Activated B cell treated with CpG ODN at 0.5 μM for 24 hours (primary cell): ENCODE data around the gene CLDN22. TPM values are rescaled to one million over a fixed set of nuclear protein-coding genes. Genes with fewer than 3 reads are reported as not detected.

Experiments
- ATAC-seq: fragments of 200-7000 bp; cut with Tn5 transposase; one replicate; pipeline ENCODE4 v1.10.0; 2021; ENCODE audit warnings: low read depth, mild to moderate bottlenecking, moderate library complexity
- CTCF ChIA-PET: fragments of 350-600 bp; sonication (Branson Sonifier 250); formaldehyde crosslinking; loops from one replicate; lab custom pipeline; 2021; ENCODE audit warnings: antibody characterized with exemption; lab: Charles Lee
- POLR2A ChIA-PET: fragments of 350-600 bp; sonication (Branson Sonifier 250); formaldehyde crosslinking; loops from one replicate; lab custom pipeline; 2021; ENCODE audit warnings: antibody characterized with exemption; lab: Charles Lee
- DNase-seq: peaks from one replicate; pipeline ENCODE4 v3.0.0; 2022
- H3K27ac Mint-ChIP-seq: one replicate; pipeline ENCODE4 v1.8.0; 2020; ENCODE audit warnings: mixed read lengths
- H3K27me3 Mint-ChIP-seq: one replicate; pipeline ENCODE4 v1.8.0; 2021; ENCODE audit warnings: mixed read lengths
- H3K36me3 Mint-ChIP-seq: one replicate; pipeline ENCODE4 v1.8.0; 2021; ENCODE audit warnings: low read depth, mixed read lengths
- H3K4me1 Mint-ChIP-seq: one replicate; pipeline ENCODE4 v1.8.0; 2021; ENCODE audit warnings: mixed read lengths
- H3K4me3 Mint-ChIP-seq: one replicate; pipeline ENCODE4 v1.8.0; 2020; ENCODE audit warnings: mild to moderate bottlenecking, mixed read lengths
- H3K9me3 Mint-ChIP-seq: one replicate; pipeline ENCODE4 v1.8.0; 2020; ENCODE audit warnings: mixed read lengths
- CTCF ChIP-seq: fragments of 200-600 bp; IDR thresholded peaks from one replicate; pipeline ENCODE4 v1.8.0; 2022; ENCODE audit warnings: antibody characterized with exemption, mild to moderate bottlenecking
- intact Hi-C: fragments of 100-400 bp; cut with micrococcal nuclease; formaldehyde crosslinking; loops from one replicate; pipeline ENCODE4 v1.15.1; 2024
- total RNA-seq: library from RNA; stranded (reverse); gene quantifications from 2 replicates; pipeline ENCODE4 v1.2.3, GENCODE V29; 2022

Gene CLDN22
- total RNA-seq, 1 donor from 2014 or later: not detected

DNA sequence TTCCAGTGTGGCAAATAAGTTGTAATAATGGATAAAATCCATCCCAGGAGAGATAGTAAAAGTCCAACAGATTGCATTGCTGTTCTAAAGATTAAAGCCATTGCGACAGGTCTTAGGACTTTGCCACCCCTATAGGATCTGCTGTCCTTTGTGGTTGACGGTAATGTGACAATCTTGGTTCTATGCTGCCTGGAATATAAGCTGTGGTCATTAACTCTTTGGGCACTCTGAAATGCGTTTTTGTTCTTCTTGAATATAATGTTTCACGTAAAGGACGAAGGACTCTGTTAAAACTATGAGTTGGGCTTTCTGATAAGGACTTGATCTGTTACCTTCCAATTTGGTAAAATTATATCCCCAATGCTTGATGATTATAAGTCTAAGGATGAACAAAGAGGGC lies 2.2 kb upstream of the CLDN22 start, which contains the start of gene CLDN24:
Gene CLDN24, minus strand, starts transcription at position 101 of the 400 bp plus-strand sequence. Its CDS starts 0 bp downstream, at position 101.
- intact Hi-C loops: no loop called here
- H3K27ac Mint-ChIP-seq: no peak within 1 kb of the TSS
- no peaks in the 10 kb centered on the region for H3K4me1 Mint-ChIP-seq
- POLR2A ChIA-PET: no interaction called here
- CTCF ChIA-PET: no interaction called here
- H3K36me3 Mint-ChIP-seq: no peaks in the 10 kb centered on the region
- no peak for TF ChIP-seq CTCF
- H3K4me3 Mint-ChIP-seq: no peak within 1 kb of the TSS
- no peaks in the 10 kb centered on the region for H3K9me3 Mint-ChIP-seq
- no peak for ATAC-seq
- peaks cover 3% of the 10 kb centered on the region for H3K27me3 Mint-ChIP-seq
- no peak for DNase-seq

DNA sequence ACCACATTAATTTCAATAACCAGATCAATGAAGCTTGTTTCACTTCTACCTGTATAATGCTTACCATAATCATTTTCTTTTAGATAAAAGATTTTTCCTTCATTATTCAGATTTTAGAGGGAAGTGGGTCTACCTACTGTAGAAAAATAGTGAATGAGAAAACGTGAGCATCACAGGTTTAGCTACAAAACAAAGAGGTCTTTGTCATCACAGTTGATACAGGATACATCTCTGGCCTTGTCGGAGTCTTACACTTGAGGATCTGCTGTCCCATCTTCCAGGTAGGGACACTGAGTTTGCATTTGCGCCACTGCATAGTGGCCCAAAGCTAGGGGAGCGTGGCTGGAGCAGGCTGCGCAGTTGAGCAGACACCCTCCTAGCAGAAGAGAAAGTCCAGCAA lies 1.4 kb upstream of the CLDN22 start:
- Mint-ChIP-seq H3K27me3 (peaks cover 3% of the 10 kb centered on the region), H3K27ac (no peak overlapping the region), H3K4me3 (no peak overlapping the region), H3K9me3 (no peaks in the 10 kb centered on the region), H3K4me1 (no peaks in the 10 kb centered on the region), H3K36me3 (no peaks in the 10 kb centered on the region)
- ATAC-seq (no peak), DNase-seq (no peak)
- ChIA-PET CTCF (interaction anchor here (0.7 kb wide), 1 partner anchor 12 kb away, joined by 3 read pairs; no protein-coding TSS in a partner anchor), POLR2A (no interaction called here)
- intact Hi-C loops: no loop called here
- no peak for TF ChIP-seq CTCF

- Mint-ChIP-seq H3K4me1 (no peaks in the 10 kb centered on the region), H3K4me3 (no peak overlapping the region), H3K27me3 (peaks cover 3% of the 10 kb centered on the region), H3K27ac (no peak overlapping the region), H3K9me3 (no peaks in the 10 kb centered on the region), H3K36me3 (no peaks in the 10 kb centered on the region)
- ChIA-PET POLR2A (no interaction called here), CTCF (interaction anchor here (0.7 kb wide), 1 partner anchor 13 kb away, joined by 3 read pairs; no protein-coding TSS in a partner anchor)
- no peak for DNase-seq
- ATAC-seq: no peak
- TF ChIP-seq CTCF: no peak
- intact Hi-C loops: no loop called here
Observed at GRCh38 chr4:183321079-183321478, 1.0 kb upstream of the CLDN22 start.

DNA sequence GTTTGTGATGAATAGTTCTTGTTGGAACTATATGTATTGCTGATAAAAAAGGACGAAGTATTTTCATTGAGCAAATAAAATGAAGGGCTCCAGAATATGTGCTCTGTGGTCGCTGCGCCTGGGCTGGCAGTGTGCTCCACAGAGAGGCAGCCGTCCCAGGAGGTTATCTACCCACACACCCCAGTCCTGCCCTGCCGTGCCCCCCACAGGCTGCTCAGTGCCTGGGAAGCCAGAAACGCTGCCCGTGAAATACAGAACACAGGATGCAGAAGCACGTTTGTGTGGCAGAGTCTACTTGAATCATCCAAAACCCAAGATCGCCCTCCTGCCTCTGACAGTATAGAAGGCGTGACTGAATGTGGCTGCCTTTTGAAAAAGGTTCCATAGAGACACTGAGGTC lies 1.4 kb downstream of the CLDN22 start:
- DNase-seq (no peak), ATAC-seq (no peak)
- ChIA-PET CTCF (no interaction called here), POLR2A (no interaction called here)
- H3K36me3 Mint-ChIP-seq: no peaks in the 10 kb centered on the region
- H3K4me3 Mint-ChIP-seq: no peak overlapping the region
- TF ChIP-seq CTCF: no peak
- H3K4me1 Mint-ChIP-seq: no peaks in the 10 kb centered on the region
- no peak overlapping the region for H3K27ac Mint-ChIP-seq
- peaks cover 3% of the 10 kb centered on the region for H3K27me3 Mint-ChIP-seq
- intact Hi-C loops: no loop called here
- no peaks in the 10 kb centered on the region for H3K9me3 Mint-ChIP-seq

GRCh38 chr4:183314806-183315205 lies 5.3 kb downstream of the CLDN22 start:
- Mint-ChIP-seq H3K4me3 (no peak overlapping the region), H3K27ac (no peak overlapping the region), H3K4me1 (no peaks in the 10 kb centered on the region), H3K36me3 (no peaks in the 10 kb centered on the region), H3K27me3 (no peaks in the 10 kb centered on the region), H3K9me3 (no peaks in the 10 kb centered on the region)
- POLR2A ChIA-PET: no interaction called here
- no peak for TF ChIP-seq CTCF
- intact Hi-C loops: no loop called here
- DNase-seq (no peak), ATAC-seq (no peak)
- CTCF ChIA-PET: no interaction called here
